Testis (tissue), 3 donors: ENCODE data around the gene CHST8. TPM values are rescaled to one million over a fixed set of nuclear protein-coding genes. Genes with fewer than 3 reads are reported as not detected.

Source experiments
- DNase-seq: peaks from one replicate; pipeline ENCODE4 v3.0.0-alpha.2; 2019
- H3K27ac ChIP-seq, 2 donors: fragments of 200-600 bp; sonication (generic); one replicate each; pipeline ENCODE4 v1.5.1; 2019
- H3K27me3 ChIP-seq: fragments of 200-600 bp; sonication (generic); one replicate; pipeline ENCODE4 v1.5.1; 2019
- H3K36me3 ChIP-seq: fragments of 200-600 bp; sonication (generic); one replicate; pipeline ENCODE4 v1.5.1; 2017; ENCODE audit warnings: low read depth; ENCODE audit errors: missing control alignments
- H3K4me1 ChIP-seq: fragments of 200-600 bp; sonication (generic); one replicate; pipeline ENCODE4 v1.5.1; 2019
- H3K4me3 ChIP-seq, 2 donors: fragments of 200-600 bp; sonication (generic); one replicate each; pipeline ENCODE4 v1.5.1; 2017 to 2019
- H3K9me3 ChIP-seq: fragments of 200-600 bp; sonication (generic); one replicate; pipeline ENCODE4 v1.5.1; 2017
- CTCF ChIP-seq, 3 experiments: fragments of 450-650 bp in 2 of 3; fragments of 200-600 bp in 1 of 3; sonication (generic) in 1 of 3; IDR thresholded peaks; one replicate each; pipeline ENCODE4 v1.5.1; 2016 to 2019; ENCODE audit warnings: antibody characterized with exemption in 3 of 3, mild to moderate bottlenecking in 2 of 3, moderate library complexity in 1 of 3
- POLR2A ChIP-seq: fragments of 450-650 bp; IDR thresholded peaks from one replicate; pipeline ENCODE4 v1.6.1; 2017; ENCODE audit warnings: antibody characterized with exemption, mild to moderate bottlenecking, moderate library complexity
- WGBS, 2 donors: methylation state at CpG; one replicate each; pipeline ENCODE4 v1.1.5; 2018; 5-methylcytosine and 5-hydroxymethylcytosine counted together
- intact Hi-C: fragments of 100-400 bp; cut with DNase I; formaldehyde crosslinking; loops from one replicate; pipeline ENCODE4 v1.15.1; 2023; ENCODE audit warnings: low total_unique reads
- polyA plus RNA-seq: library from polyadenylated mRNA; stranded (reverse); fragments of 350-450 nt; fragmentation: Illumina TruSeq; extraction: RNeasy Lipid Tissue Mini Kit (QIAGEN cat#74804); gene quantifications from one replicate; pipeline ENCODE4 v1.2.3, GENCODE V29; 2014; ENCODE audit warnings: low read depth, low replicate concordance; ENCODE audit not compliant: insufficient read depth
- total RNA-seq, 2 donors: library from RNA; depleted of rRNA; stranded (reverse); fragments of >200 nt; gene quantifications; one replicate each; pipeline ENCODE4 v1.2.3, GENCODE V29; 2016

CHST8 gene
- total and polyA plus RNA-seq, 3 donors from 2014 or later = 0.75 to 0.93 (median 0.79) TPM

DNA sequence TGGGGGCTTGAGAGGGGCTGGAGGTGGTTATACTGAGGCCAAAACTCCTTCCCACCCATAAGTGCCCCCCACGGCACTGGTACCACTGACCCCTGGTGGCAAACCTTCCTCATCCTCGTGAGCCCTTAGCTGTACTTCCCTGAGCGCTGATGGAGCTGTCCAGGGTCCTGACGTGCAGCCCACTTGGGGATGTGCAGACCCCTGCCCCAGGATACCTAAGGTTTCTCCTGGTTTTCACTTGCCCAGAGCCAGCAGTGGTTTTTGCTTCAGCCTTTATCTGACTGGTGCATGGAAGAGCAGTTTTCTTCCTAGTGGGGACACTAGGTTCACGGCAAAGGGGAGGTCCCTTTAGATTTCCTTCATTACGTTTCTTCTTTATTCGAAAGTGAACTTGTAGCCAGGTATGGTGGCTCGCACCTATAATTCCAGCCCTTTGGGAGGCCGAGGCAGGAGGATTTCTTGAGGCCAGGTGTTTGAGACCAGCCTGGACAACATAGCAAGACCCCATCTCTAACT, 146.2 kb downstream of the CHST8 start:
- Histone ChIP-seq H3K4me1 (peaks cover 3% of the 10 kb centered on the region), H3K36me3 (no peaks in the 10 kb centered on the region), H3K27ac (no peak overlapping the region), H3K9me3 (no peaks in the 10 kb centered on the region), H3K4me3 (no peak overlapping the region), H3K27me3 (no peaks in the 10 kb centered on the region)
- TF ChIP-seq POLR2A (no peak), CTCF (IDR thresholded peaks at IDR 0.05) (no peak)
- peak; percentile 36 for DNase-seq
- intact Hi-C loops = no loop called here
- WGBS, 2 donors = 49 to 52% methylated on average over 9 of the region's 9 CpGs

GRCh38 chr19:33769208-33769607, 147.5 kb downstream of the CHST8 start:
- Histone ChIP-seq H3K36me3 (no peaks in the 10 kb centered on the region), H3K27me3 (no peaks in the 10 kb centered on the region), H3K4me3 (no peak overlapping the region), H3K27ac (no peak overlapping the region), H3K4me1 (peaks cover 3% of the 10 kb centered on the region), H3K9me3 (no peaks in the 10 kb centered on the region)
- TF ChIP-seq POLR2A (no peak), CTCF (IDR thresholded peaks at IDR 0.05) (no peak)
- intact Hi-C loops = no loop called here
- DNase-seq = no peak
- 65 to 68% methylated on average over 6 of the region's 6 CpGs for WGBS, 2 donors

- 80 to 85% methylated on average over 3 to 8 of the region's 8 CpGs for WGBS, 2 donors
- DNase-seq = no peak
- intact Hi-C loops = loop anchor here (10.0 kb wide), 3 partner anchors 335 to 535 kb away; no protein-coding TSS in a partner anchor
- Histone ChIP-seq H3K36me3 (no peaks in the 10 kb centered on the region), H3K27me3 (no peaks in the 10 kb centered on the region), H3K27ac (no peak overlapping the region), H3K4me3 (no peak overlapping the region), H3K4me1 (peaks cover 3% of the 10 kb centered on the region), H3K9me3 (no peaks in the 10 kb centered on the region)
- TF ChIP-seq POLR2A (no peak), CTCF (IDR thresholded peaks at IDR 0.05) (no peak)
These were observed 148.4 kb downstream of the CHST8 start for GRCh38 chr19:33770107-33770506.

DNA sequence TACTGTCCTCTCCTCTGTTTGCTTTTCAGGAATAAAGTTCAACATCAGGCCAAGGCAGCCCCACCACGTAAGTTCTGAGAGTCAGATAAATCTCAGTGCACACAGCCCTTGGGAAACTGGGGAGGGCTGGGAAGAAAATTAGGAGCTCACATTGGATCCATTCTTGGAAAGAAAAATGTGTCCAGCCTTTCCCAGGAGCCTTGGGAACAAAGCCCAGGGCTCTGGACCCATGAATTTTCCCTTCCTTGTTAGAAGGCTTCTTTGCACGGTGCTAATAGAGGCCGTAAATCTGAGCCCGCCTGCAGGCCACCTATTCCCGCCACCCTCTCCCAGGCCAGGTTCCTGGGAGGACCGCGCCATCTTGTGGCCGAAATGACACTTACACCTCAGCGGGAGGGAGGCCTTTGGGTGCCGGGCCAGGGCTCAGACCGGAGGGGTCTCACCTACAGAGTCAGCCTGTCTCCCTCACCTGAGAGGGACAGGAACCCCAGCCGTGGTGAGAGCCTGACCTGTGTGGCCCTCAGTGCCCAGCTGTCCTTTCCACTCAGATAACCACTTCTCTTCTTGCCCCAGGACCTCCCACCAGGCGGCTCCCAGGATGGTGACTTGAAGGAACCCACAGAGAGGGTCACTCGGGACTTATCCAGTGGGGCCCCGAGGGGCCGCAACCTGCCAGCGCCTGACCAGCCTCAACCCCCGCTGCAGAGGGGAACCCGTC, 149.8 kb downstream of the CHST8 start:
- Histone ChIP-seq H3K36me3 (no peaks in the 10 kb centered on the region), H3K4me3 (peak overlapping the region in 1 of 2 donors; percentile 13), H3K27ac (no peak overlapping the region), H3K9me3 (no peaks in the 10 kb centered on the region), H3K27me3 (no peaks in the 10 kb centered on the region), H3K4me1 (peaks cover 3% of the 10 kb centered on the region)
- intact Hi-C loops = loop anchor here (10.0 kb wide), 3 partner anchors 337 to 537 kb away; no protein-coding TSS in a partner anchor
- WGBS, 2 donors = 4 to 21% methylated on average over 12 to 19 of the region's 19 CpGs
- no peak for TF ChIP-seq POLR2A
- TF ChIP-seq CTCF (IDR thresholded peaks at IDR 0.05) = peak; percentile 72 to 93 (median 91)
- peak; percentile 87 for DNase-seq
